Measurements from ENCODE around the gene DCC. TPM values are rescaled to one million over a fixed set of nuclear protein-coding genes. Genes with fewer than 3 reads are reported as not detected.

Gene DCC
- total and polyA plus RNA-seq, 2 donors (not counting 1 experiment from before 2014, with no cell fraction given): not detected

DNA sequence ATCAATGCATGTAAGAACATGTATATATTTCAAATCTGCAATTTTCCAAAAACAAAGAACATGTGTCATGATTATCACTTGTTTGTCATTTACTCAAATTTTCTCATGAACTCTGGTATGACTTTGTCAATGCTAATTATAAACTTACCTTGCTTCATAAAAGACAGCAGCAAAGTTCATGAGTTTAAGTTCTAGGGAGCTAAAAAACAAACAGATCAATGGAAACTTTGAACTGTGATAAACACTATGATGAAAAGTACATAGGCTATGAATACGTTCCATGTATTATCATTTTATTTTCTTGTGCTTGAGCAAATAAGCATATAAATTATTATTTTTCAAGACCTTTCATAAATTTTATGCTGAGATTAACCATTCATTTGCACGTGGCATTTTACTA is 943.7 kb downstream of the DCC start:
- no peaks in the 10 kb centered on the region for H3K4me1 ChIP-seq (ENCODE audit: control insufficient read depth in 2 of 2, insufficient read depth in 2 of 2, low read length in 2 of 2)
- H3K9me3 ChIP-seq (ENCODE audit: control extremely low read depth in 1 of 3, control insufficient read depth in 2 of 3, insufficient read depth in 1 of 3, low read length in 2 of 3): peaks cover 0 to 8% (median 0%) of the 10 kb centered on the region in 3 donors
- WGBS (ENCODE audit: insufficient coverage): no CpG with 5 or more reads among the region's 2 CpGs
- no peaks in the 10 kb centered on the region for H4K20me1 ChIP-seq (ENCODE audit: control insufficient read depth, insufficient read depth, low read length, poor library complexity, severe bottlenecking)
- no peak overlapping the region for H3K4me3 Mint-ChIP-seq
- intact Hi-C loops (cut with micrococcal nuclease): no loop called here
- ChIA-PET POLR2A (no interaction called here), CTCF (no interaction called here)
- H3K27ac Mint-ChIP-seq: no peak overlapping the region
- peaks cover 6% of the 10 kb centered on the region for H3K9me3 Mint-ChIP-seq (ENCODE audit: insufficient read depth)
- H2AFZ ChIP-seq (ENCODE audit: insufficient read depth, low read depth, low read length, poor library complexity, severe bottlenecking): no peak overlapping the region
- H3K4me3 ChIP-seq (ENCODE audit: control extremely low read depth in 1 of 5, extremely low read depth in 1 of 5, insufficient read depth in 1 of 5, low read depth in 2 of 5, low read length in 4 of 5): no peak overlapping the region
- H3K9ac ChIP-seq (ENCODE audit: low read length): no peak overlapping the region
- H3K79me2 ChIP-seq (ENCODE audit: control insufficient read depth, insufficient read depth, low read length): no peaks in the 10 kb centered on the region
- no peaks in the 10 kb centered on the region for H3K27me3 ChIP-seq (replicated peaks in 1 of 4; ENCODE audit: control extremely low read depth in 1 of 4, control insufficient read depth in 3 of 4, insufficient read depth in 4 of 4, low read length in 3 of 4)
- no peaks in the 10 kb centered on the region for H3K36me3 ChIP-seq (replicated peaks in 1 of 2; ENCODE audit: control extremely low read depth in 1 of 2, control insufficient read depth in 1 of 2, extremely low read depth in 1 of 2, insufficient read depth in 2 of 2, low read length in 1 of 2)
- no peak overlapping the region for H3K27ac ChIP-seq (ENCODE audit: low read length in 2 of 2)
- ATAC-seq (ENCODE audit: low read depth) (no peak), DNase-seq (no peak)
- no peak for TF ChIP-seq EZH2 (IDR thresholded peaks at IDR 0.05; ENCODE audit: borderline replicate concordance, insufficient read depth, low read depth, low read length, poor library complexity, severe bottlenecking)
- TF ChIP-seq, protein P1, sequence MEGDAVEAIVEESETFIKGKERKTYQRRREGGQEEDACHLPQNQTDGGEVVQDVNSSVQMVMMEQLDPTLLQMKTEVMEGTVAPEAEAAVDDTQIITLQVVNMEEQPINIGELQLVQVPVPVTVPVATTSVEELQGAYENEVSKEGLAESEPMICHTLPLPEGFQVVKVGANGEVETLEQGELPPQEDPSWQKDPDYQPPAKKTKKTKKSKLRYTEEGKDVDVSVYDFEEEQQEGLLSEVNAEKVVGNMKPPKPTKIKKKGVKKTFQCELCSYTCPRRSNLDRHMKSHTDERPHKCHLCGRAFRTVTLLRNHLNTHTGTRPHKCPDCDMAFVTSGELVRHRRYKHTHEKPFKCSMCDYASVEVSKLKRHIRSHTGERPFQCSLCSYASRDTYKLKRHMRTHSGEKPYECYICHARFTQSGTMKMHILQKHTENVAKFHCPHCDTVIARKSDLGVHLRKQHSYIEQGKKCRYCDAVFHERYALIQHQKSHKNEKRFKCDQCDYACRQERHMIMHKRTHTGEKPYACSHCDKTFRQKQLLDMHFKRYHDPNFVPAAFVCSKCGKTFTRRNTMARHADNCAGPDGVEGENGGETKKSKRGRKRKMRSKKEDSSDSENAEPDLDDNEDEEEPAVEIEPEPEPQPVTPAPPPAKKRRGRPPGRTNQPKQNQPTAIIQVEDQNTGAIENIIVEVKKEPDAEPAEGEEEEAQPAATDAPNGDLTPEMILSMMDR (IDR thresholded peaks at IDR 0.05): no peak
- H3K27me3 Mint-ChIP-seq: no peaks in the 10 kb centered on the region
- H3K4me1 Mint-ChIP-seq: no peaks in the 10 kb centered on the region
- no peak overlapping the region for H3K4me2 ChIP-seq (replicated peaks; ENCODE audit: low read depth, low read length, poor library complexity, severe bottlenecking)

DNA sequence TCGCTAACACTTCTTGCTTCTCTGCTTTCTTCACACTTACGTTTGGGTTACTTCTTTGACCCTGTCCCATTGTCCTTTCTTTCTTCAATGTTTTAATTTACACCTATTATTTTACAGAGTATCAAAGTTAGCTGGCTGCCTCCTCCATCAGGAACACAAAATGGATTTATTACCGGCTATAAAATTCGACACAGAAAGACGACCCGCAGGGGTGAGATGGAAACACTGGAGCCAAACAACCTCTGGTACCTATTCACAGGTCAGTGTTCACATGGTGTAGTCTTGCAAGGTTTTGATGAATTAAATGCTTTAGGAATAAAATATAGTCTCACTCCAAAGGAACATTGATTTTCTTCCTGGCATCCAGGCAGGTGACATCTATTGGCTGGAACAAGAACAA is 965.5 kb downstream of the DCC start:
- TF ChIP-seq EZH2 (IDR thresholded peaks at IDR 0.05; ENCODE audit: borderline replicate concordance, insufficient read depth, low read depth, low read length, poor library complexity, severe bottlenecking): no peak
- TF ChIP-seq, protein P1 (IDR thresholded peaks at IDR 0.05): no peak
- Histone ChIP-seq H3K9me3 (ENCODE audit: control extremely low read depth in 1 of 3, control insufficient read depth in 2 of 3, insufficient read depth in 1 of 3, low read length in 2 of 3) (no peaks in the 10 kb centered on the region), H3K36me3 (replicated peaks in 1 of 2; ENCODE audit: control extremely low read depth in 1 of 2, control insufficient read depth in 1 of 2, extremely low read depth in 1 of 2, insufficient read depth in 2 of 2, low read length in 1 of 2) (no peaks in the 10 kb centered on the region), H3K9ac (ENCODE audit: low read length) (no peak overlapping the region), H4K20me1 (ENCODE audit: control insufficient read depth, insufficient read depth, low read length, poor library complexity, severe bottlenecking) (no peaks in the 10 kb centered on the region), H3K4me1 (ENCODE audit: control insufficient read depth in 2 of 2, insufficient read depth in 2 of 2, low read length in 2 of 2) (no peaks in the 10 kb centered on the region), H3K79me2 (ENCODE audit: control insufficient read depth, insufficient read depth, low read length) (no peaks in the 10 kb centered on the region), H3K4me2 (replicated peaks; ENCODE audit: low read depth, low read length, poor library complexity, severe bottlenecking) (no peak overlapping the region), H3K27me3 (replicated peaks in 1 of 4; ENCODE audit: control extremely low read depth in 1 of 4, control insufficient read depth in 3 of 4, insufficient read depth in 4 of 4, low read length in 3 of 4) (no peaks in the 10 kb centered on the region), H2AFZ (ENCODE audit: insufficient read depth, low read depth, low read length, poor library complexity, severe bottlenecking) (no peak overlapping the region), H3K27ac (ENCODE audit: low read length in 2 of 2) (no peak overlapping the region), H3K4me3 (ENCODE audit: control extremely low read depth in 1 of 5, extremely low read depth in 1 of 5, insufficient read depth in 1 of 5, low read depth in 2 of 5, low read length in 4 of 5) (no peak overlapping the region)
- DNase-seq (no peak), ATAC-seq (ENCODE audit: low read depth) (no peak)
- H3K27me3 Mint-ChIP-seq: no peaks in the 10 kb centered on the region
- H3K9me3 Mint-ChIP-seq (ENCODE audit: insufficient read depth): no peaks in the 10 kb centered on the region
- ChIA-PET CTCF (no interaction called here), POLR2A (no interaction called here)
- H3K27ac Mint-ChIP-seq: no peak overlapping the region
- H3K4me1 Mint-ChIP-seq: no peaks in the 10 kb centered on the region
- no peak overlapping the region for H3K4me3 Mint-ChIP-seq
- intact Hi-C loops (cut with micrococcal nuclease): no loop called here
- WGBS (ENCODE audit: insufficient coverage): 100% methylated on average over 1 of the region's 6 CpGs

Data from B cell (primary cell).